HG03060 (cell line): ENCODE measurements around the gene UCHL3.

ENCODE experiments used
- ATAC-seq: cut with Tn5 transposase; IDR thresholded peaks from one replicate; pipeline ENCODE4 v1.9.1; 2021; ENCODE audit warnings: low read depth, moderate number of reproducible peaks; ENCODE audit not compliant: unreplicated experiment

Gene UCHL3

DNA sequence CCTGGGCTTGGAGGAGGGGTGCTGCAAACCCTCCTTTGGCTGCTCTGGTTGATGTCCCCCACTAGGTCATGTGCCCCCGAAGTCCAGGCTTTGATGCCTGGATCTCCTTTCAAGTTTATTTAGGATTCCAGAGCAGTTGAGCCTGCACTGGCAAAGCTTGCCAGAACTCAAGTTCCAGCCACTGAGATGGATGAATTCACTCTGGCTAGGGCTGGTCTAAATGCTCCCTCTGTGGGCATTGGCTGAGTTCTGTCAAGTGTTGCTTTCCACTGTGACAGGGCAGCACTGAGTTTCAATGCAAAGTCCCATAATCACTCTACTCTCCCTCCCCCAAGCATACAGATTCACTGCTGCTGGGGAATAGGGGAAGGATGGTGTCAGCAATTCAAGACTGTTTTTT is 68.7 kb downstream of the UCHL3 start:
- no peak for ATAC-seq

DNA sequence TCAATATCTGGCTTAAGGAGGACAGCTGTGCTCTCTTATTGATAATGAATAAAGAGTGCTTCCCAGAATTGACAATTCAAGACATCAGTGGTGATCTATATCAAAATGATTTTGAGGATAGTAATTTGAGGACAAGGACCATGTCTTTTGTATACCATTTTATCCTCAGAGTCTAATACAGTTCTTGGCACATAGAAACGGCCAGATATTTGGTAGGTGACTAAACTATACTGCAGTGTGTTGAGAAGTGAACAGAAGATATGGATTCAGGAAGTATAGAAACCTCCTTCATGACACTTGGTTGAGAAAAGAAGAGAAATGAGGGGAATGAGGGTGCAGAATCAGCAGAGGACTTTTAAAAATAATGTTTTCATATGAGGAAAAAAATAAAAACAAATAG is 70.4 kb downstream of the UCHL3 start:
- no peak for ATAC-seq

DNA sequence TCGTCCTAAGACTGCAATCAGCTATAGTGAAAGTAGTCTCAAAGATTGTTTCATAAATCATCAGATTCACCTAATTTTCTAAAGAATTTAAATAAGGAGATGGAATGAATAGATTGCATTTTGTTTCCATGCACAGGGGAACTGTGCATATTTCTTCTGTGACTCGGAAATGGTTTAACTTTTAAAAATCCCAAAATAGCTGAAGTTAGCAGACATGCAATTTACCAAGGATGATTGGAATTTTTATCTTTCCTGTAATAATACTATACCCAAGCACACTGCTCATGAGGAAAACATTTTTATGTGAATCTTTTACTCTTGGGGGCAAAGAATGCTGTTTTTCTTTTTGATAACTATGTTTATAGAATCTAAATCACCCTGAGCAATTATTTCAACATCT is 71.6 kb downstream of the UCHL3 start:
- ATAC-seq: no peak

DNA sequence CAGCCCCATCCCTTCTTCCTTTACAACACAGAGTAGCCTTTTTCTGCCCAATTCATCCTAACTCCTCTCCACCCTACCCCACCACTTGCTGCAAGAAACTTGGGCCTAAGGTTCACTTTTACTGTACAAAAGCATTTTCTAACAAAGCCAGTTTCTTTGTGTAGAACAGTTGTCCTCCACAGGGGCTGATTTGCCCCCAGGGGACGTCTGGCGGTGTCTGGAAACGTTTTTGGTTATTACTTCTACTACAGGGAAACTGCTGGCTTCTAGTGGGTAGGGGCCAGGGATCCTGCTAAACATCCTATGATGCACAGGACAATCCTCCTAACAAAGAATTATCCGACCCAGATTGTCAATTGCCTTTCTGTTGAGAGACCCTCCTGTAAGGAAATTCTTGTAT is 79.2 kb downstream of the UCHL3 start:
- no peak for ATAC-seq

DNA sequence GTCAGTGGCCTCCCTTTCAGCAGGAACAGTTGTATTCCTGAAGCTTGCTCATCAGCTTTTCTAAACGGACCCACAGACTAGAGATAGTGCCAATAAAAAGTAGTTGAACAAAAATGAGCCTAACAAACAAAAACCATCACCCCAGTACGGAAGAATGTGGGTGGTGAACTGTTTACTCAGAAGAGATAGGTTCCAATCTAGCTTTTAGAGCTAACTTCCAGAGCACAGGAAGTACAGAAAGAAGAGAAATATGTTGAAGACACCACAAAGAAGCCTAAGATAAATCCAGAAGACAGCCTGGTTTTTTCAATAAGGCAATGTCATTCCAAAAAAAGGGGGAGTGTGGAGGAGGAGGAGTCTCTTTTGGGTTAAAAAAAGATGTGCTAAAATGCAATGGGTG is 83.7 kb downstream of the UCHL3 start:
- no peak for ATAC-seq

DNA sequence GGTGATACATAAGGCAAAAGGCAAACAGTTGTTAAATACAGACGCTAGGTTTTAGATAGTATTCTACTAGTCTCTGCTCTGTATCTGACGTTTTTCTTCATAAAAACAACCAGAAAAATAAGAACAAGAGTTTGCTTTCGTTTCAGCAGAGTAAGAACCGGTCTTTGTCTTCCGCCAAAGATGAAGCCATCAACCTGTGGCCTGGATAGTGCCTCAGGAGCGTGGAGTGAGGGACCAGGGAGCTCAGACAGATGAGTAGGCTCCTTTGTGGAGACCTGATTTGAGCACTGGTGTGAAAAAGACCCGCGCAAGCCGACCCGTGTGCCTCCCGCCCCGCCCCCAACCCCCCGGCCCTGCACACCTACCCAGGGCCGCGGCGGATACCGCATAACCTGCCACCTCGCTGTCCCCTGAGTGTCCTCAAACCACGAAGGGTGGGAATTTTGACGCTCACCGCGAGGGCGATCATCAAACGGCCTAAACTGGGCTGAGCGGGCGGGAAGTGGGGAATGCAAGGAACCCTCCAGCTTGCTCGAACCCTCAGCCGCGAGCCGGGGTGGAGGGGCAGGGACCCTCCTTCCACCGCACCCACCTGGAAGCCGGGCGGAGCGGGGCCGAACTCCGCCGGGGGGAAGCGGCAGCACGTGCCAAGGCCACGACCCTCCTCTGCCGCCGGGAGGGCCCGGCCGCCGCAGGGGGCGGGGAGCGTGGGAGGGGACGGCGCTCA is 85.7 kb downstream of the UCHL3 start:
- ATAC-seq: no peak

DNA sequence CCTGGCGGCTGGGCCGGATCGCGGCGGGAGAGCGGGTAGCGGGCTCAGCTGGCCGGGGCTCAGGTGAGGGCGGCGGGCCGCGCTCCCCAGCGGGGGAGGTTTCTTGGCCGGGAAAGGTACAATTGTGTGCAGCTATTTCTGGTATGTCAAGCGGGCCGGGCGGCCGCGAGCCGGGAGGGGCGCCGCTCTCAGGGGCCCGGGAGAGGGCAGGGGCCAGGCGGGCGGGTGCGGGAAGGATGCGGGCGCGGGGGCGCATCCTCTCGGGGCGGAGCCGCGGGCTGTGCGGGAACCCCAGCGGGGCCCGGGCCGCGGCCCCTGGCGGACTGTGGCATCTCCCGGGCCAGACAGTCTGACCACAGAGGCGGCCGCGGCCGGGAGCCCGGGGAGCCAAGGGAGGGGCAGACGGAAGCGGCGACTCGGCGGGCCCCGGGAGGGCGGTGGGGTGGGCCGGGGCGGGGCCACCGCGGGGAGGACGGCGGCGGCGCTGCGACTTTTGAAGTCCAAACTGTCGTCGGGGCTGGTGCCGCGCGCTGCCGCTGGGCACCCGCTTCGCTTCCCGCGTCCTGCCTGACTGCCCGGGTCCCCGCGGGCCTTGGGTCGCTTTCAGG is 86.3 kb downstream of the UCHL3 start, which contains the start of gene LMO7:
Gene LMO7 (plus strand): TSS at position 503 of the 608 bp plus-strand sequence. CDS start 328 bp downstream, outside the sequence.
- peak; percentile 33 for ATAC-seq

DNA sequence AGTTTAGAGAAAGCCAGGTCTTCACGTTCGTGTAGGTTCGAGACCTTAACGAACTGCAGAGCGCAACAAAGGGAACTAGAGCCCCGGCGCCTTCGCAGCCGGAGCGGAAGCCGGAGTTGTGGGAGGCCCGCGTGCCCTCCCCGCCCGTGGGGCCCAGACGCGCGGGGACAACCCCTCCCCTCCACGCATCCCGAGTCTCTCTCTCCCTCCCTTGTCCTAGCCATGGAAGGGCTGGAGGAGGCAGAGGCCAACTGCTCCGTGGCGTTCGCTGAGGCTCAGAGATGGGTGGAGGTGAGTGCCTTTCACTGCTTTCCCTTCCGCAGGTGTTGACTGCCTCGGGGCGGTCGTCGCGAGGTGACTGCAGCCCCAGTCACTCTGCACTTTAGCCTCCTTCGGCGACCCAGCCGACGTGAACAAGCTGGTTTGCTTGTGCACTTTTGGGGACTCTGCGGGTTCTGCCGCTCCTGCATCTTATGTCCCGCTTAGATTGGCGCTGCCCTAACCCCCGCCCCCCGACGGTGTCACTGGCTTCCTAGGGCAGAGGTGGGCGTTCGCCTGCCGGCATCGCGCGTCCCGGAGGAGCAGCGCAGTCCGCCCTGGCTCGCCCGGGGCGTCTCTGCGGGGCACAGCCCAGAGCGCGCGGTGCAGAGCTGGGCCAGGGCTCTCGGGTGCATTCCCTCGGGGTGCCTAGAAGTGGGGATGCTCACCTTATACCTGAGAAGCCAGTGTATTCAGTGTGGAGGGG is 87.0 kb downstream of the UCHL3 start:
- ATAC-seq: peak; percentile 25

DNA sequence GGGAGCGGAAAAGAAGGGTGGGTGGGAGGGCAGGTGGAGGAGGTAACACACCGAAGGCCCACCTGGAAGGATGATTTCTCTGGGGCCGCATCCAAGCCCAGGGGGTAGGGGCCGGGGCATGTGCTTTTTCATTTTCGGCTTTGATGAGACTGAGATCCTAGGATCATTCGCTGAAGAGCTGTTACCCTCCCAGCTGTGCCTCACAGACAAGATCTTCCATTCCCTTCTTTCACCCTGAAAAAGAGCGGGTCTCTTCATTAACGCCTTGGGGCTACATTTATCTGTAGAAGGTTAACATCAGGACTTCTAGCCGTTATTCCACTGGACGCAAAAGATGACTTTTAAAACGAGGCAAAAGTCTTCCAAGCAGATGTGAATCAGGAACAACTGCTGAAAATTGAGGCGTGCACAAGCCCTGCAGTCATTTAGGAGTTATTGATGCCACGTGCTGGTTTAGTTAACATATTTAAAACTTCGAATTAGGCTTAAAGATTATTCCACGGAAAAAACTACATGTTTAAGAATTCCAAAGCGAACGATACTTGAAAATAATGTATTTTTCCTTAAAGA is 87.7 kb downstream of the UCHL3 start:
- ATAC-seq: no peak

DNA sequence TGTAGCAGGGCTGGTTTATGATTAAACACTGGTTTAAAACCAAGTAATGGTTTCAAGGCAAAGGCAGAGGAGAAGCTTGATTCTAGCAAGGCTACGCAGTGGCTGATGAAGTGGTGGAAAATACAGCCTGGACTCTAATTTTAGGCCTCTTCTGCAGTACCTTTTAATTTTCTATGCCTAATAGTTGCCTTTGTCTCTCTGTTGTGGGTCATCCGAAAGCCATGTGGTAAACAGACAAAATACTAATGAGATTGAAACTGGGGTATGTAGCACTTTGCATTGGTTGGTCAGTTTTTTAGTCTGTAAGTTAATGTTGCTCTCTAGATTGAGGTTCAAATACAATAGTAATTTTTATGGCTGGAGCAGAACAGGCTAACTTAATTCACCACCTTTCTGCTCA is 89.9 kb downstream of the UCHL3 start:
- no peak for ATAC-seq

DNA sequence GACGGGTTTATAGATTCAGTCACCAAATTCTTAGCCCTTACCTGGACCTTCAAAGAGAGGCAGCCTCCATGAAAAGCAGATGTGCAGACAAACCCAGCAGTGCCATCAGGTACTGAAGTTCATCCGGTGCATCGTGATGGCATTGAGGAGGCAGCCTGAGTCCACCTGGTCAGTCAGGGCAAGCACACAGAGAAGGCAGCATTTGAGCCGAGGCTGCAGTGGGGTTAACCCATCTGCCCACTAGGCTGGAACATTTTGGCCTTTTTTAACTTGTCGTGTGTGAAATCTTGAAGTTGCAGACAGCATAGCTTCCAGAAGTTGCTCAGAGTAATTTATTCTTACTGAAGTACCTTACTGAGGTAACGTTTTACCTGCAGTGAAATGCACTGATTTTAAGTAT is 91.4 kb downstream of the UCHL3 start:
- ATAC-seq: no peak

DNA sequence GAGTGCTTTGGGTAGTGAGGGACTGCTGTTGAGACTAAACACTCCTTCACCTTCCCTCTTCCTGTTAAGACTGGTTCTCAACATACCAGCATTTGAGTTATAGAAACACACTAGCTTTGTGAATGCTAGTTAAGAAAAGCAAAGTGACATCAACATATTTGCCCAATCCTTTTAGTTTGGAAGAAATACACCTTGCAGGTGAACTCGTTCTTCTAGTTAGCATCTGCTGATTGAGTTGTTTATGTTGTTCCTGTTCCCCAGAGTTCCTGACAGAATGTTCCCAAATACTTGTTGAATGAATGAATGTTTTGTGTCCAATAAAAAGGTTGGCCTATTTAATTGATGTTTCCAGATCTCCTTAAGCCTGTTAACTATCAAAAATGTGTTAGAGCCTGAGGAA is 93.6 kb downstream of the UCHL3 start:
- ATAC-seq: no peak

DNA sequence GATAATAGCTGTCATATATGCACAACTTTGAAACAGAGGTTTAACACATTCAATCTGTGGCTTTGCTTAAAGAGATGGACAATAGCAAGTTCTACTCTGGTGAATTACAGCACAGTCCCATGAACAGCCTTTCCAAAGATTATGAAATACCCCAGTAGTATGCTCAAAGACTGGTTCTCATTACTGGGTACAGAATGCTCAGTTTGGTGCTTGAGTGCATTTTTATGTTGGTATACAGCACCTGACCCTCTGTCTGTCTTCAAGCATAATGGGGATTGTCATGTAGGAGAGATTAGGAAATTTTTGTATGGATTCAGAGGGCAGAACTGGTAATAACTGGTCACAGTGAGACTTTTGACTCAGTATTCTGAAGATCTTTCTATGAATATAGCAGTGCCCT is 94.1 kb downstream of the UCHL3 start:
- no peak for ATAC-seq

DNA sequence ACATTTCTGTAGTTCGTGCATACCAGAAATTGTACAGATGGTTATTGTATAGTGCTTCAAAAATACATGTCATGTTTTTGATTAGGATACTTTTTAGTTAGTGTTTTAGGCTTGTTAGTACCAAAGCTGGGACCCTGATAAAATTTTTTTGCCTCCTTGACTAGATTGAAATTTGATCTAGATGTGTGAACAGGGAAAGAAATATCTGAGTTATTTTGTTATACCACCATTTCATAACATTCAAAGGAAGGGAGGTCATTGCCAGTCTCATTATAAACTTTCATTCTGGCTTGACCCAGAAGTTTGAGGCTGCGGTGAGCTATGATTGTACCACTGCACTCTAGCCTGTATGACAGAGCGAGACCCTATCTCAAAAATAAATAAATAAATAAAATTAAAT is 95.5 kb downstream of the UCHL3 start:
- no peak for ATAC-seq

DNA sequence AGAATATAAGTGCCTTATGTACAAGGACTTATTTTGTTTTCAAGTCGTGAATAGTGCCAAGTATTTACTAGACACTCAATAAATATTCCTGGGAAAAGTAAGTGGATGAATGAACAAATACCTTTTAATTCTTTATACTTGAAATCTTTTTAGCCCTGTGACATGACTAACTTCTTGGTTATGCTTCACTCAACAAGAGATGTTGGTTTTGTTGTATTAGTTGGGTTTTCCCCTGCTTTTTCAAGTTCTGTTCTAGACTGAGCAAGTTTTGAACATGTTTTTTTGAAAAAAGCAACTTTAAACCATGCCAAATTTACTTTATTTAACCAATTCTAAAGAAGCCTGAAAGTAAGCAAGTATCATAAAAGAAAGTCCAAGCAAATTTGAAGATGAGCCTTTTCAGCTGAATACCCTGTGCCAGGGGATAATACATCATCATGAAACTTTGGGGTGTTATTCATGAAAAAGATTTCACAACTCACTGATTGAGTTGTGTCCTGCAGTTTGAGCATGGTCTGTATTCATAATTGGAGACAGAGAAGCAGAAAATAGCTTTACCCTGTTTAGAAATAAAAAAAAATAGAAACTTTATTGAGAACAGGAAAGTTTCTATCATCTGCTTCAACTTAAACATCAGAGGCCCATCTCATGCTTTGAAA is 97.7 kb downstream of the UCHL3 start:
- peak; percentile 79 for ATAC-seq

DNA sequence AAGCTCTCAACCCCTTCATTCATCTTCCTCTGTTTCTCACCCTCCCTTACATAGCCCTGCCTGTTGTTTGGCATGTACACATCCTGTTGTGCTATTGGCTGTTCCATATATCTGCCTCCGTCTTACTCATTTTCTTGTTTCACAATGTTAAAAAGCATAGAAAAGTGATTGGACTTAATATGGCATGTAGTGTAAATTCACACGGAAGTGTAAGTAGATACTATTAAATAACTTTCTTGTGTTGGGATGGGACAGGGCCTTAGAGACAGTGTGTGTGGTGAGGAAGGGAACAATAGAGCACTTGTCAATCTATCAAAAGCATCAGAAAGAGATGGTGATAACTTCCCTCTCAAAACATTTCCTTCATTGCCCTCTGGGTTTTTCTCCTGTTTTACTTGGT is 98.9 kb downstream of the UCHL3 start:
- no peak for ATAC-seq

DNA sequence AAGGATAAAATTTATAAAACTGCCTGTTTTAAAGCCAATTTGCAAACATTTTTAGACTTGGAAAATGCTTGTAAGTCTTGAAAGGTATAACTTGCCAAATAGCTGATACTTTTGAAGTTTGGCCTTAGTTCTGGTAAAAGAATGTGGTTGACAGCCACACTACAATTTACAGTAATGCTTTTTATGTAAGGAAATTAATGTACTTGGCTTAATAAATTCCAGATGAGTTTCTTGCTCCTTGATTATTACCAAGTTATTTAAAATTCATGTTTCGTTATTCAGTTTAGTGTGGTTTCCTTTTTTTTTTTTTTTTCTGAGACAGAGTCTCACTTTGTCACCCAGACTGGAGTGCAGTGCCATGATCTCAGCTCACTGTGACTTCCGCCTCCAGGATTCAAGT is 101.4 kb downstream of the UCHL3 start:
- no peak for ATAC-seq

DNA sequence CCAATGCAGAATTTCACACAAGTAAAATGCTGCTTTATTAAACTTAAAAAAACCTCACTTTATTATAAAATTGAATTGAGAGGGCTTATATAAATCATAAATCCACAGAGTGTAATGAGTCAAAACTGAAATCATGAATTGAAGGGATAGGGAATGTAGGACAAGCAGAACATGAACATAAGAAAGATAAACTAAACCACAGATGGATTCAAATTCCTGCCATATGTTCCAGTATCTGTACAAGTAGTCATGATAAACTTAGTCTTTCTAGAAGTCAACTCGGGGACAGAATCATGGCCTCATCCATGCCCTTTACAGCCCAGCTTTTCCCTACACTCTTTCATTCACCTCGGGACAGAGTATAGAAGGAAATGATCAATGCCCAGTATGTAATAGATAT is 103.1 kb downstream of the UCHL3 start:
- ATAC-seq: no peak
